Keratinocyte (primary cell): ENCODE data around the gene SYNJ2. TPM values are rescaled to one million over a fixed set of nuclear protein-coding genes. Genes with fewer than 3 reads are reported as not detected.

ENCODE experiments used
- DNase-seq: peaks from one replicate; pipeline ENCODE4 v3.0.0-alpha.2; 2011; ENCODE audit warnings: low read depth, missing footprints, low spot score
- FAIRE-seq: peaks from 2 replicates; lab custom pipeline; 2011; peaks lifted over from hg19 to GRCh38; lab: Jason Lieb, UNC
- H2AFZ ChIP-seq: 2 replicates; pipeline ENCODE4 v1.6.0; 2012; ENCODE audit warnings: low read length, control low read depth, inconsistent platforms; ENCODE audit not compliant: control insufficient read depth
- H3K27ac ChIP-seq: 2 replicates; pipeline ENCODE4 v1.5.1; 2011; ENCODE audit warnings: low read length; ENCODE audit not compliant: control insufficient read depth, insufficient read depth
- H3K27me3 ChIP-seq: 3 replicates; pipeline ENCODE4 v1.6.0; 2011; ENCODE audit warnings: low read length; ENCODE audit not compliant: control insufficient read depth, insufficient read depth; ENCODE audit errors: extremely low read depth
- H3K36me3 ChIP-seq, 2 experiments: 2 replicates in 1 of 2; 3 replicates in 1 of 2; pipeline ENCODE4 v1.5.1; 2011; ENCODE audit warnings: low read length in 2 of 2, mild to moderate bottlenecking in 1 of 2; ENCODE audit not compliant: control insufficient read depth in 2 of 2, insufficient read depth in 2 of 2; ENCODE audit errors: extremely low read depth in 1 of 2
- H3K4me1 ChIP-seq: 3 replicates; pipeline ENCODE4 v1.5.1; 2011; ENCODE audit warnings: low read length; ENCODE audit not compliant: control insufficient read depth, insufficient read depth; ENCODE audit errors: extremely low read depth
- H3K4me2 ChIP-seq: 3 replicates; pipeline ENCODE4 v1.6.0; 2011; ENCODE audit warnings: low read depth, low read length; ENCODE audit not compliant: control insufficient read depth, insufficient read depth; ENCODE audit errors: extremely low read depth
- H3K4me3 ChIP-seq, 3 experiments: fragments of 200-600 bp in 1 of 3; sonication (generic) in 1 of 3; 2 replicates in 2 of 3; 3 replicates in 1 of 3; pipeline ENCODE4 v1.5.1; 2011 to 2016; ENCODE audit warnings: low read length in 3 of 3, mild to moderate bottlenecking in 3 of 3, control low read depth in 2 of 3, inconsistent platforms in 1 of 3, low read depth in 1 of 3, mixed read lengths in 1 of 3, mixed run types in 1 of 3, moderate library complexity in 1 of 3; ENCODE audit not compliant: control insufficient read depth in 2 of 3, insufficient read depth in 2 of 3; ENCODE audit errors: extremely low read depth in 1 of 3
- H3K79me2 ChIP-seq: 2 replicates; pipeline ENCODE4 v1.6.0; 2012; ENCODE audit warnings: low read length; ENCODE audit not compliant: control insufficient read depth, insufficient read depth
- H3K9ac ChIP-seq: 3 replicates; pipeline ENCODE4 v1.6.0; 2011; ENCODE audit warnings: low read length; ENCODE audit not compliant: control insufficient read depth, insufficient read depth; ENCODE audit errors: extremely low read depth
- H3K9me1 ChIP-seq: 3 replicates; pipeline ENCODE4 v1.6.0; 2011; ENCODE audit warnings: low read length; ENCODE audit not compliant: control insufficient read depth, insufficient read depth; ENCODE audit errors: extremely low read depth
- H3K9me3 ChIP-seq: 2 replicates; pipeline ENCODE4 v1.5.1; 2012; ENCODE audit warnings: low read depth, low read length; ENCODE audit not compliant: control insufficient read depth
- H4K20me1 ChIP-seq: 3 replicates; pipeline ENCODE4 v1.6.0; 2011; ENCODE audit warnings: low read length; ENCODE audit not compliant: control insufficient read depth, insufficient read depth; ENCODE audit errors: extremely low read depth
- EZH2 ChIP-seq: IDR thresholded peaks from one replicate; pipeline ENCODE4 v1.6.1; 2012; ENCODE audit warnings: inconsistent platforms, mild to moderate bottlenecking, low read length, moderate library complexity
- dilution Hi-C: fragments of 300-500 bp; cut with MboI; formaldehyde crosslinking; loops from one replicate; pipeline ENCODE4 v1.7.0; 2020; ENCODE audit warnings: low sequenced_read_pairs; ENCODE audit not compliant: extremely low pct_ligation_motif_present
- polyA plus RNA-seq, 5 experiments: library from polyadenylated mRNA; depleted of rRNA in 3 of 5; stranded (reverse) in 3 of 5; stranded (forward) in 1 of 5; unstranded in 1 of 5; fragments of >200 nt; gene quantifications; 1 replicate in 1 of 5; 2 replicates in 3 of 5; 3 replicates in 1 of 5; pipeline versions ENCODE4 v1.2.1 to v1.2.3, GENCODE V29; 2011 to 2012; ENCODE audit warnings: missing spikeins in 2 of 5, low read depth in 1 of 5, low replicate concordance in 1 of 5
- TF ChIP-seq, protein P1 (sequence below), 3 experiments: IDR thresholded peaks in 1 of 3; conservative IDR thresholded peaks in 1 of 3; optimal IDR thresholded peaks in 1 of 3; 2 replicates in 2 of 3; 3 replicates in 1 of 3; pipeline versions ENCODE3 to v1.5.1; 2011; ENCODE audit warnings: low read length in 3 of 3, mild to moderate bottlenecking in 3 of 3, moderate library complexity in 2 of 3, control low read depth in 1 of 3, inconsistent platforms in 1 of 3; ENCODE audit not compliant: insufficient read depth in 2 of 3; ENCODE audit errors: extremely low read depth in 1 of 3

SYNJ2 gene
- polyA plus RNA-seq, 1 donor (not counting 4 experiments of a cell fraction or from before 2014, with no cell fraction given): 8.6 TPM

DNA sequence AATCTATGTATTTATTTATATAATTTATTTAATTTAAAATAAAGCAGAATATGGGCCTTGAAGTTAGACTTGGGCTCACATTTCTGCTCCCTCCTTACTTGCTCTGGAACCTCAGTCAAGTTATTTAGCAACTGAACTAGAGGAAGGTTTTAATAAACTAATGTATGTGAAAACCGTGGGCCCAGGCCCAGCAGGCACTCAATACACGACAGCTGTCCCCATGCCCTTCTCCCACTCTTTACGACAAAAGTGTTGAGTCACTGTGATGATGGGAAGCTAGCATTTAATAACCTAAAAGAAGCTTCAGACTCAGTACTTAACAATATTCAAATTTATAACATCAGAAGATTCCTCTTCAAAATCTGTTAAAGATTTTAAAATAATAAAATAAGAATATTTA lies 139.7 kb downstream of the SYNJ2 start:
- Histone ChIP-seq H3K4me2 (no peak overlapping the region), H3K4me3 (no peak overlapping the region), H3K27me3 (no peaks in the 10 kb centered on the region), H2AFZ (no peak overlapping the region), H3K4me1 (peaks cover 5% of the 10 kb centered on the region), H3K27ac (no peak overlapping the region), H4K20me1 (no peaks in the 10 kb centered on the region), H3K36me3 (peaks cover 0 to 6% of the 10 kb centered on the region in 2 experiments), H3K9me3 (no peaks in the 10 kb centered on the region), H3K9me1 (no peaks in the 10 kb centered on the region), H3K9ac (no peak overlapping the region), H3K79me2 (no peaks in the 10 kb centered on the region)
- no peak for DNase-seq
- FAIRE-seq: no peak
- TF ChIP-seq, protein P1, sequence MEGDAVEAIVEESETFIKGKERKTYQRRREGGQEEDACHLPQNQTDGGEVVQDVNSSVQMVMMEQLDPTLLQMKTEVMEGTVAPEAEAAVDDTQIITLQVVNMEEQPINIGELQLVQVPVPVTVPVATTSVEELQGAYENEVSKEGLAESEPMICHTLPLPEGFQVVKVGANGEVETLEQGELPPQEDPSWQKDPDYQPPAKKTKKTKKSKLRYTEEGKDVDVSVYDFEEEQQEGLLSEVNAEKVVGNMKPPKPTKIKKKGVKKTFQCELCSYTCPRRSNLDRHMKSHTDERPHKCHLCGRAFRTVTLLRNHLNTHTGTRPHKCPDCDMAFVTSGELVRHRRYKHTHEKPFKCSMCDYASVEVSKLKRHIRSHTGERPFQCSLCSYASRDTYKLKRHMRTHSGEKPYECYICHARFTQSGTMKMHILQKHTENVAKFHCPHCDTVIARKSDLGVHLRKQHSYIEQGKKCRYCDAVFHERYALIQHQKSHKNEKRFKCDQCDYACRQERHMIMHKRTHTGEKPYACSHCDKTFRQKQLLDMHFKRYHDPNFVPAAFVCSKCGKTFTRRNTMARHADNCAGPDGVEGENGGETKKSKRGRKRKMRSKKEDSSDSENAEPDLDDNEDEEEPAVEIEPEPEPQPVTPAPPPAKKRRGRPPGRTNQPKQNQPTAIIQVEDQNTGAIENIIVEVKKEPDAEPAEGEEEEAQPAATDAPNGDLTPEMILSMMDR (optimal IDR thresholded peaks at IDR 0.05 in 1 of 3, IDR thresholded peaks at IDR 0.05 in 1 of 3, conservative IDR thresholded peaks at IDR 0.05 in 1 of 3; ENCODE audit: extremely low read depth in 1 of 3, insufficient read depth in 2 of 3, low read length in 3 of 3): no peak
- dilution Hi-C loops: no loop called here

DNA sequence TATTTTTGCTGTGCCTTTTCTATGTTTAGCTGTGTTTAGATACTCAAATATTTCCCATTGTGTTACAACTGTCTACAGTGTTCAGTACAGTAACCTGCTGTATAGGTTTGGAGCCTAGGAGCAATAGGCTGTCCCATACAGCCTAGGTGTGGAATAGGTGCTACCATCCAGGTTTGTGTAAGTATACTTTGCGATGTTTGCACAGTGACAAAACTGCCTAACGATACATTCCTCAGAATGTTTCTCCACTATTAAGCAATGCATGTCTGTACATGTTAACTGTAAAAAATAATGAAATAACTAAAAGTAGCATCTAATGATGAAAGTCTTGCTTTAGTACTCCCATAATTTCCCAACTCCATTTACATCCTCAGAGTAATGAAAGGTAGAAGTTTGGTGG lies 140.4 kb downstream of the SYNJ2 start:
- Histone ChIP-seq H4K20me1 (no peaks in the 10 kb centered on the region), H3K9ac (no peak overlapping the region), H3K36me3 (peaks cover 0 to 5% of the 10 kb centered on the region in 2 experiments), H3K4me1 (peaks cover 5% of the 10 kb centered on the region), H3K27me3 (no peaks in the 10 kb centered on the region), H3K4me2 (no peak overlapping the region), H3K9me1 (no peaks in the 10 kb centered on the region), H3K27ac (no peak overlapping the region), H3K4me3 (no peak overlapping the region), H3K79me2 (no peaks in the 10 kb centered on the region), H3K9me3 (no peaks in the 10 kb centered on the region), H2AFZ (no peak overlapping the region)
- no peak for TF ChIP-seq EZH2
- TF ChIP-seq, protein P1 (optimal IDR thresholded peaks at IDR 0.05 in 1 of 3, IDR thresholded peaks at IDR 0.05 in 1 of 3, conservative IDR thresholded peaks at IDR 0.05 in 1 of 3; ENCODE audit: extremely low read depth in 1 of 3, insufficient read depth in 2 of 3, low read length in 3 of 3): no peak
- DNase-seq (no peak), FAIRE-seq (no peak)
- dilution Hi-C loops: no loop called here
